Activated CD8-positive, alpha-beta memory T cell treated with anti-CD3 and anti-CD28 coated beads for 36 hours (primary cell): ENCODE results near the gene DGAT2. TPM values are rescaled to one million over a fixed set of nuclear protein-coding genes. Genes with fewer than 3 reads are reported as not detected.
"Not testable (repeated sequence)": the region's sequence is repeated elsewhere in the genome, so short reads cannot be mapped to it uniquely, and the experiment has no call there.

ENCODE experiments used
- CTCF ChIA-PET: fragments of 350-600 bp; sonication (Branson Sonifier 250); formaldehyde crosslinking; loops from one replicate; lab custom pipeline; 2021; ENCODE audit warnings: antibody characterized with exemption; lab: Charles Lee
- POLR2A ChIA-PET: fragments of 350-600 bp; sonication (Branson Sonifier 250); formaldehyde crosslinking; loops from one replicate; lab custom pipeline; 2021; ENCODE audit warnings: antibody characterized with exemption; lab: Charles Lee
- total RNA-seq, 2 experiments: library from RNA; stranded (reverse); gene quantifications; one replicate each; pipeline ENCODE4 v1.2.3, GENCODE V29; 2021

Gene DGAT2, protein sequence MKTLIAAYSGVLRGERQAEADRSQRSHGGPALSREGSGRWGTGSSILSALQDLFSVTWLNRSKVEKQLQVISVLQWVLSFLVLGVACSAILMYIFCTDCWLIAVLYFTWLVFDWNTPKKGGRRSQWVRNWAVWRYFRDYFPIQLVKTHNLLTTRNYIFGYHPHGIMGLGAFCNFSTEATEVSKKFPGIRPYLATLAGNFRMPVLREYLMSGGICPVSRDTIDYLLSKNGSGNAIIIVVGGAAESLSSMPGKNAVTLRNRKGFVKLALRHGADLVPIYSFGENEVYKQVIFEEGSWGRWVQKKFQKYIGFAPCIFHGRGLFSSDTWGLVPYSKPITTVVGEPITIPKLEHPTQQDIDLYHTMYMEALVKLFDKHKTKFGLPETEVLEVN
- total RNA-seq, result 1 to 10 TPM; 4.3 to 4.9 TPM

DNA sequence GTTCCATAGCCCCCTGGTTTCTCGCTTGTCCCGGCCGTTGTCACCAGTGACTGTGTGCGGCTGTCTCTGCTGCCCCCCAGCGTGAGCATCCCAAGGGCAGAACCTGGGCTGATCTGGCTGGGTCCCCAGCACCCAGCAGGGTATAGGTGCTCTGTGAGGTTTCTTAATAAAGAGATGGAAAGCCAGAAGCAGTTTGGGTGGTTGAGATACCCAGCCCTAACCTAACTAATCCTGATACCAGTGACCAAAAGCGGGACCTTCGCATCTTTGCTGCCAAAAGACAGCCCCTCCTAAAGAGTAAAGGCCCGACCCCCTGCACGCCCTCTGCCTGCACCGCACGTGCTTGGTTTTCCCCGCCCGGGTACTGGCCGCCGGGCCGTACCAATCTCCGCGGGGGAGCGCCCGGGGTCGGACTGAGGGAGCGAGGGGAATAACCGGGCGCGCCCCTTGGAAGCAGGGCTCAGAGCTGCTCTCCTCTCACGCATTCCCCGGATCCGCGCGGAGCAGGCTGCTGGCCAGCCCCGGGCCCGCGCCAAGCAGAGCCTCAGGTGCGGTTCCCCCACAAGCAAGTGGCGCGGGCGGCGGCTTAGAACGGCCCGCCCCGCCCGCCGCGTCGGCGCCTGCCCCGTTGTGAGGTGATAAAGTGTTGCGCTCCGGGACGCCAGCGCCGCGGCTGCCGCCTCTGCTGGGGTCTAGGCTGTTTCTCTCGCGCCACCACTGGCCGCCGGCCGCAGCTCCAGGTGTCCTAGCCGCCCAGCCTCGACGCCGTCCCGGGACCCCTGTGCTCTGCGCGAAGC is at the start of gene DGAT2:
TSS of gene DGAT2 (plus strand) at position 667 of the 797 bp plus-strand sequence. CDS start 214 bp downstream, outside the sequence.
- ChIA-PET POLR2A (no interaction called here), CTCF (no interaction called here)

DNA sequence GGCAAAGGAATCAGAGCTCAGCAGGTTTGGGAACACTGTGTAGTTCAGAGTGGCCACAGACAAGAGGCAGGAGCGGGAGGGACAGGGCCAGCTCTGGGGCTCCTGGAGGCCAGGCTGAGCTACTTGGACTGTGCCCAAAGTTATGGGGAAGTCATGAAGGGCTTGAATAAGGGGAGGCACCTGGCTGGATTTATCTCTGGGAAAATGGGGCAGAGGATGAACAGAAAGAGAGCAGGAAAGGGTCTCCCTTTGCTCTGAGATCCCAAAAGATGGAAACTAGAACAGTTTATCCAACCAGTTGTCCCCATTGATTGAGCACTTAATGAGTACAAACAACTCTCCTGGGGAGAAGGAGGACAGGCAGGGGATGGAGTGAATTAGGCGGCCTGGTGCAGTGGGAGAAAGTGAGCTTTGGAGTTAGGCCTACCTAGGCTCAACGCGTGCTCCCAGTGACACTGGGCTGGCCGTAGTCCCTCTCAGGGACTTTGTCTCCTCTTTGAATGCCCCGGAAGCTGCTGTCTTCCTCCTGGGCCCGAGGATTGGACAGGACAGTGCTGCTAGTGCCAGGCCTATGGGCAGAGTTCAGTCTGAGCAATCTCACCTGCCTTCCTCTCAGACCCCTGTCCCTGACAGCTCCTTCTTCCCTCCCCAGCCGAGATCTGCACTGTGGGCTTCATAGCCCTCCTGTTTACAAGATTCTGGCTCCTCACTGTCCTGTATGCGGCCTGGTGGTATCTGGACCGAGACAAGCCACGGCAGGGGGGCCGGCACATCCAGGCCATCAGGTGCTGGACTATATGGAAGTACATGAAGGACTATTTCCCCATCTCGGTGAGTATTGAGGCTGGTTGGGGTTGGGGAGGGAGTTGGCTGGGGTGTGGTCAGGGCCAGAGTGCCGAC is 49.0 kb upstream of the DGAT2 start:
- ChIA-PET POLR2A (no interaction called here), CTCF (interaction anchor here (1.0 kb wide), 1 partner anchor 13 kb away, joined by 3 read pairs; no protein-coding TSS in a partner anchor)

DNA sequence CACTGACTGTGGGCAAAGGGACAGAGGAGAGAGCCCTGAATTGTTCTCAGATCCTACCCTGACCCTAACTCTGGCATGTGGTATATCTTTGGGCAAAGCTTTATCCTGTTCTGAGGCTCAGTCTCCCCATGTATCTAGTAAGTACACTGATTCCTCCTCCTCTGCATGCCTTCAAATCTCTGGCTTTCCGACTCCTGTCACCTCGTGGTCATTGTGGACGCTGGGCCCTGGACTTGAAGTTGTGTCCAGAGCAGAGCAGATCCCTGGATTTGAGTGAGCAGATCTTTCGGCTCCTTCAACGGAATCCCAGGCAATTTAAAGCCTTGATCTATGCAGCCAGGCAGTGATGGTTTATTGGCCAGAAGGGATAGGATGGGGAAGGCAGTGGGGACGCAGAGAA is 47.9 kb upstream of the DGAT2 start:
- POLR2A ChIA-PET, result no interaction called here
- CTCF ChIA-PET, result interaction anchor here (1.0 to 1.4 kb wide), 2 partner anchors 11 to 15 kb away, joined by 3 read pairs; no protein-coding TSS in a partner anchor

DNA sequence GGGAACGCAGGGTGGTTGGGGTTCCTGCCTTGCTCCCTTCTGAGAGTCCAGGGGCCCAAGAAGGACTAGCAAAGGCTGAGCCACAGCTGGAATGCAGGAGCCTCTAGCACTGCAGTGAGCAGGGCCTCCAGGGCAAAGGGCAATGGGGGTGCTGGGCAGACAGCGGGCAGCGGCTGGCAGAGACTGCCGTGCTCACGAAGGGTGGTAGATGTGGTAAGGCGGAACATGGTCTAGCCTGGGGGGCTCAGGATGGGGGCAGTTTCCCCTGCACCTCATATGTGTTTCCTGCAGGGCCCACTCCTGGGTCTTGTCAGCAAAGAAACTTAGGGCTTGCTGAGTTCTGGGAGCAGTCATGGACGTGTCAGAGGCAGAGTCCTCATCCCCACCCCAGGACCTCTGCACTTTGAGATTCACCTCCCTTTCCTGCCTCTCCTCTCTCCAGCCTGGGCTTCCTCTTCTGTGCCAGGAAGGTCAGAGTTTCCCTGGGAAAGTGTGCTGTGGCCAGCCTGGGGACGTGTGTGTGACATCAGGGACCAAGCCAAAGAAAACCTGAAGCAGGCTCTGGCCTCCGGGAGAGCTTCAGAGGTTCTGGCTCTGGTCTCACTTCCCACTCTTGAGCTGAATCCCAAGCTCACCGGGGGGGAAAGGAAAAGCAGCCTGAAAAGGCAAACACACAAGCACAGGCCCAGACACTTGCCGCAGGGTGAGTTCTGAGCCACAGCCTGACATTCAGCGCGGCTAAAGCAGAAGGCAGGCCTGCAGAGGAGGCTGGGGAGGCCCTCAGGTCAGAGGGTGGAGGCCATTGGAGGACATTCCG is 46.5 kb upstream of the DGAT2 start:
- CTCF ChIA-PET, result interaction anchor here (1.3 to 1.8 kb wide), 3 partner anchors 13 to 16 kb away, joined by 3 to 6 read pairs (median 3); no protein-coding TSS in a partner anchor
- POLR2A ChIA-PET, result no interaction called here

DNA sequence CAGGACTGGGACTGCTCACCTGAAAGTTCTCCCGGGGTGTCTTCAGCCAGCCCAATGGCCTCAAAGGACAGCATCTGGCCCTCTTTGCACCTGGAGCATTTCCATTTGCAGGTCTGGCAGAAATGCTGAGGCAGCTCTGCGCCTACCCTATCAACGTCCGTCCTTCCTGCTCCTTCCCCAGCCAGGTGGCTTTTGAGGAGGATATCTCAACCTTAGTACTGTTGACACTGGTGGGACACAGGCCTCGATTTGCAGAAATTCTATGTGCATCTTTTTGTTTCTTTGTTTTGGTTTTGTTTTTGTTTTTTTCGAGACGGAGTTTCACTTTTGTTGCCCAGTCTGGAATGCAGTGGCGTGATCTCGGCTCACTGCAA is 45.9 kb upstream of the DGAT2 start:
- CTCF ChIA-PET, result interaction anchor here (0.9 to 1.8 kb wide), 3 partner anchors 13 to 16 kb away, joined by 3 to 6 read pairs (median 4); no protein-coding TSS in a partner anchor
- POLR2A ChIA-PET, result no interaction called here

DNA sequence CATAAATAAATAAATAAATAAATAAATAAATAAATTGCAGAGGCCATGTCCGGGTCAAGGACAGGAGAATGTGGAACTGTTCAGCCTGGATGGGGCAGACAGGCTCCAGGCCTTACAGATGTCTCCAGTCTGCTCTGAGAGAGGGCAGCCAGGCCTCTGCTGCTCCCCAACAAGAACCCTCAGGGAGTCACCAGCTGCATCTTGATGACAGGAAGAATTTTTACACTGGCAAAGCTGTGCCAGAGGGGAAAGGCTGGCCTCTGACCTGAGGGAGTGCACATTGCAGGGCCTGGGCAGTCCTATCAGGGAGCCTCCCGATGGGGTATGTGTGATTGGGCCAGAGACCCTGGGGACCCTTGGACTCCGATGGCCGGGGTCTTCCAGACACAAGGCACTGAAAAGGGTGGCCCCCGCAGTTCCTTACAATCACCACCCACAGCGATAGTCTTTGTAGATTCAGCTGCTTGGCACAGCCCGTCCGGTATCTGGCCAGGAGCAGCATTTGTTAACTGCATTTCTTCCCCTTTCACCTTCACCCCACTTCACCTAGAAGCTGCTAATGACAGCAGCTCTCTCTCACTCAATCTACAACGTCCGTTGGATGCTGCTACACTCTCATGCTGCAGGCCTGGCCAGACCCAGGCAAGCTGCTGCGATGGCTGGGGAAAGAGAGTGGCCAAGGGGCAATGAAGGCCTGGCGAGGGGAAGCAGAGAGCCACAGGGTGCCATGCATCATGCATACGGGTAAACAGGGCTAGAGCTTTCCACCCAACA is 42.8 kb upstream of the DGAT2 start:
- ChIA-PET CTCF (no interaction called here), POLR2A (no interaction called here)

DNA sequence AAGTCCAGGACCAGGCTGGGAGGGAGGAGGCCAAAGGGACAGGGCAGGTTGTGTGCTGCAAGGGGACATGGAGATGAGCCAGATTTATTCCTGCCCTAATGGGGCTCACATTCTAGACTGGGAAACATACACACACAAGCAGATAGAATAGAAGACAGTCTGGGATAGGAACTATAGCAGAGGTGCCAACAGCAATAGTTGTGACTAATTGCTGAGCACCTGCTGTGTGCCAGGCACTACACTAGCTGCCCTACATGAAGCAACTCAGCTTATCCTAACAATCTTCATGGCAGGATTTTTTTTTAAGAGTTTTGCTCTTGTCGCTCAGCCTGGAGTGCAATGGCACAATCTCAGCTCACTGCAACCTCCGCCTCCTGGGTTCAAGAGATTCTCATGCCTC is 39.6 kb upstream of the DGAT2 start:
- CTCF ChIA-PET, result no interaction called here
- POLR2A ChIA-PET, result no interaction called here

DNA sequence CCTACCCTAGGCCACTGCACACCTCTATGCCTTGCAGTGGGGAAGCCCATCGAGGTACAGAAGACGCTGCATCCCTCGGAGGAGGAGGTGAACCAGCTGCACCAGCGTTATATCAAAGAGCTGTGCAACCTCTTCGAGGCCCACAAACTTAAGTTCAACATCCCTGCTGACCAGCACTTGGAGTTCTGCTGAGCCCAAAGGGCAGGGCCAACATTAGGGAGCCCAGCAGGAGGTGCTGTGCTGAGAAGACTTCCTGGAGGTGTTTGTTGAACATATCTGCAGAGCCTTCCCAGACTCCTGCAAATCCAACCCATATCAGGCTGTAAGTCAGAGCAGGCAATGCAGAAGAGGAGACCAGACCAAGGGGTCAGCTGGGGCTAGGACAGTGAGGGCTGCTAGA is 37.5 kb upstream of the DGAT2 start:
- POLR2A ChIA-PET, result no interaction called here
- CTCF ChIA-PET, result no interaction called here

DNA sequence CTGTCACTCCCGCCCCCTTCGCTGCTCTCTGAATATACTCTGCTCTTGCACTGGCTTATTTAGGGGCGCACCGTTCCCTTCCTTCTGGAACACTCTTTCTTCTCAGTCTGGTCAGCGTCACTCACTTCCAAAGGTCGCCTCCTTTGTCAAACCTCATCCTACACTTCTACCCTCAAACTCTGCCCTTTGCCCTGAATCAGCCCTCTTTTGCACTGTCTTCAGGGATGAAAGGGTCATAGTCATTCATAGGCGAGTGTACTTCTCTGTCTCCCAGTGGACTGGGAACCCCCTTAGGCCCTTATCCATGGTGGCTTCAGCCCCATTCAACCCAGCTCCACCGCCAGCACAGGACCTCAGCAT is 35.5 kb upstream of the DGAT2 start:
- POLR2A ChIA-PET, result no interaction called here
- CTCF ChIA-PET, result no interaction called here

DNA sequence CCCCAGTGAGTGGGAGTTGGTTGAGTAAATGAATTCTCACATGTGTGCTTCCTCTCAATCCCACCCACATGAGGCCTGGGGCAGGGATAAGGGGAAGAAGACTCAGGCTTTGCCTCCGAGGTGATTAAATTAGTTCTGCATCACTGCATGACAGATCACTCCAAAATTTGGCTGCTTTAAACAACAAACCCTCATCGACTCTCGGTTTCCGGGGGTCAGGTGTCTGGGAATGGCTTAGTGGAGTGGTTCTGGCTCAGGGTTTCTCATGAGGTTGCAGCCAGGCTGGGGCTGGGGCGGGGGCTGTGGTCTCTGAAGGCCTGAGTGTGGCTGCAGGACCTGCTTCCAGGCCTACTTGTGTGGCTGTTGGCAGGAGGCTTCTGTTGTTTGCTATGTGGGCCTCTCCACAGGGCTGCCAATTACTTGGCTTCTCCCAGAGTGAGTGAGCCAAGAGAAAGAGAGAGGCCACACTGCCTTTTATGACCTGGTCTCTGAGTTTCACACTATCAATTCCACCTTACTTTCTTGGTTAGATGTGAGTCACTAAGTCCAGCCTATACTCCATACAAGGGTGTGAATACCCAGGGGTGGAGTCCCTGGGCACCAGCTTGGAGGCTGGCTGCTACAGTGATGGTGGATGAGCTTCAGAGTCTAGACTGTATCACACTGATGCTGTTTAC is 35.0 kb upstream of the DGAT2 start:
- CTCF ChIA-PET, result no interaction called here
- POLR2A ChIA-PET, result no interaction called here

DNA sequence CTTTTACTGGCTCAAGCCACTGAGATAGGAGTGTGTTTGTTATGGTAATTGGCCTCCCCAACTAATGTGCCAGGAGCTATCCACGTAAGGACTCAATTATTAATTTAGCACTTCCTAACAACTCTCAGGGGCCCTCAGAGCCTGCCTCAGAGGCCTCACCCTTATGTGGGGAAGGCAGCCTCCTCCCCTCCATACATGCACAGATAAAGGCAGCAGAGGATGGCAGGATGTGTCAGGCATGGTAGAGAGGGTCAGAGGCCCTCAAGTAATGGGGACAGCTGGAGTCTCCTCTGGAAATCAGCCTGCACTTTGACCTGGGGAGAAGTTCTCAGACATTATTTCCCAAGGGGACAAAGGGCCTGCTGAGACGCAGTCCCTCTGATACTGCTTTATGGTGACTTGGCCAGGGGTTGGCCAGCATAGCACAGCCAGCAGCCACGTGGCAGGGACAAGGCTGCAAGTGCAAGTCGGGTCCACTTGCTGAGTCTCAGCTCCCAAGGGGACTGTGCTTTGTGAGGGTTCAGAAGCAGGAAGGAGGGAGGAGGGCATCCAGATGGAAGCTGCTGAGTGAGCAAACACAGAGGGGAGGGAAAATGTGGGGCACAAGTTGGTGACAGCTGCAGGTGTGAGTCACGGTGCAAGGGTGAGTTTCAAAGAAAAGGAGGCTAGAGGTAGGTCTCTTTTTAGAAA is 33.9 kb upstream of the DGAT2 start:
- POLR2A ChIA-PET, result no interaction called here
- CTCF ChIA-PET, result no interaction called here

DNA sequence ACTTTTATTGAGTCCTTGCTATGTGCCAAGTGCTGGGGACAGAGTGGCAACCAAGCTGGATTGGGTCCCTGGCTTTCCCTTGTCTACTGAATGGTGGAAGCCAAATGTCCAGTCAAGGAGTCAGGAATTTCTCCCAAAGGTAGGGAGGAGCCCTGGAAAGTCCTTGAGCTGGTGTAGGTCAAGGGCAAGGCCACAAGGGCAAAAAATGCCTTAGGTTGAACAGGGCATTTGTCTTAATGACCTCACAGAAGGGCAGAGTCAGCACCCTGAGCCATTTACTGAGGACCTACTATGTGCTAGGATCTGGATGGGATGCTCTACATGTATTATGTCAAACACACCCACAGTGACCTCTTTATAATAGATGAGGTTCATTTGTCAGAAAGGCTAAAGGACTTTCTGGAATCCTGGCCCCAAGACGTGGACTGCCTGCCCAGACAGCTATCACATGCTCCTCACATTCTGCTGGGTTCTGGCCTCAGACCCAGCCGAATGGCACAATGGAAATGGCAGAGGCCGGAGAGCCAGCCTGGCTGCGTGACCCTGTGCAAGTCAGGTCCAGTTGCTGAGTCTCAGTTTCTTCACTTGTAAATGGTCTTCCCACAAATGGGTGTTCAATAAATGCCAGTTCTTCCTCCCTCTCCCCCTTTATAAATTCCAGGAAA is 33.3 kb upstream of the DGAT2 start:
- ChIA-PET POLR2A (no interaction called here), CTCF (interaction anchor here (0.6 kb wide), 1 partner anchor 12 kb away, joined by 3 read pairs; no protein-coding TSS in a partner anchor)

DNA sequence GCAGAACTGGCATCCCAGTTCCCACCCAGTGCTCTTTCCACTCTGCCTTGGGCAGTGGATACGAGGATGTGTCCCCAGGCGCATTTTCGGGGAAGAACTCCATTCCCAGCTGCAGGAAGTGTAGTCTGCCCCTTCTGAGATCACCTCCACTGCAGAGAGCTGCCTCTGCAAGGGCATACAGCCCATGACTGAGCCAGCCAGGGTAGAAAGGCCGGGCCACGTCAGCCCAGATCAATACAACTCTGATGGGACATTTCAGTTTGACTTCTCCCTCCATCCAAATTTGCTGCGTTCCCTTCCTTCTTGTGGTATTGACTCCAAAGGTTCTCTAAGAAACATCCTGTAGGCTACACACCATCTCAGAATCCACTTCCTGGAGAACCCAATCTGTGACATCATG is 31.3 kb upstream of the DGAT2 start:
- ChIA-PET POLR2A (no interaction called here), CTCF (interaction anchor here (1.7 kb wide), 1 partner anchor 14 kb away, joined by 4 read pairs; no protein-coding TSS in a partner anchor)

DNA sequence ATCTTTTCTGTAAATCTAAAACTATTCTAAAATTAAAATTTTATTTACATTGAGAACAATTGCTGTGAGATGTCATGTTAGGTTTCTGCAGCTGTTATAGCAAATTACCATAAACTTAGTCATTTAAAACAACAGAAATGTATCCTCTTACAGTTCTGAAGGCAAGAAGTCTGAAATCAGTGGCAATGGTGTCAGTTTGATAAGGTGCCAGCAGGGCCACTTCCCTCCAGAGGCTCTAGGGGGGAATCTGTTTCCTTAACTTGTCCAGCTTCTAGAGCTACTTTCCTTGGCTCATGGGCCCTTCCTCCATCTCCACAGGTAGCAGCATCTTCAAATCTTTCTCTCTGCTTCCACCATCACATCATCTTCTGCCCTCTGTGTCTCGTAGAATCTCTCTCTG is 27.9 kb upstream of the DGAT2 start:
- ChIA-PET POLR2A (interaction anchor here (0.6 kb wide), 1 partner anchor 37 kb away, joined by 4 read pairs; no protein-coding TSS in a partner anchor), CTCF (no interaction called here)

DNA sequence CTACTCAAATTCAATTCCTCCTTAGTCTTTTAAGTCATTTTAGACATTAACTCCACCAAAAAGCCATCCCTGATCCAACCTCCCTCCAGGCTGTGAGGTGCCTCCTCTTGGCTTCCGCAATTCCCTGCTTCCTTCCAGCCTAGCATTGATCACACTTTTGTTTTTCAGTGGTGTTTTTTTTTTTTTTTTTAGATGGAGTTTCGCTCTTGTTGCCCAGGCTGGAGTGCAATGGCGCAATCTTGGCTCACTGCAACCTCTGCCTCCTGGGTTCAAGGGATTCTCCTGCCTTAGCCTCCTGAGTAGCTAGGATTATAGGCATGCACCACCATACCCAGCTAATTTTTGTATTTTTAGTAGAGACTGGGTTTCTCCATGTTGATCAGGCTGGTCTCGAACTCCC is 25.4 kb upstream of the DGAT2 start:
- CTCF ChIA-PET, POLR2A ChIA-PET: not testable (repeated sequence)
